GM23248 (cell line): ENCODE data around the gene CNIH2.

Experiments
- EZH2 ChIP-seq: fragments of 200-600 bp; sonication (generic); IDR thresholded peaks from 2 replicates; pipeline ENCODE4 v1.6.1; 2018; ENCODE audit warnings: antibody characterized with exemption, mild to moderate bottlenecking; ENCODE audit not compliant: insufficient read depth, poor library complexity, severe bottlenecking
- EZH2phosphoT487 ChIP-seq: fragments of 200-600 bp; sonication (generic); IDR thresholded peaks from 2 replicates; pipeline ENCODE4 v1.6.1; 2018; ENCODE audit warnings: antibody characterized with exemption, moderate library complexity, mild to moderate bottlenecking, low read depth; ENCODE audit not compliant: insufficient read depth

- TF ChIP-seq EZH2 (no peak), EZH2phosphoT487 (no peak)
Measured at GRCh38 chr11:66268952-66269905, 8.7 kb upstream of the CNIH2 start.
